HG02588 (cell line): ENCODE results near the gene GRIA4.

Experiments used
- ATAC-seq: cut with Tn5 transposase; IDR thresholded peaks from one replicate; pipeline ENCODE4 v1.9.1; 2021; ENCODE audit warnings: mild to moderate bottlenecking, moderate library complexity; ENCODE audit not compliant: unreplicated experiment

The GRIA4 gene

DNA sequence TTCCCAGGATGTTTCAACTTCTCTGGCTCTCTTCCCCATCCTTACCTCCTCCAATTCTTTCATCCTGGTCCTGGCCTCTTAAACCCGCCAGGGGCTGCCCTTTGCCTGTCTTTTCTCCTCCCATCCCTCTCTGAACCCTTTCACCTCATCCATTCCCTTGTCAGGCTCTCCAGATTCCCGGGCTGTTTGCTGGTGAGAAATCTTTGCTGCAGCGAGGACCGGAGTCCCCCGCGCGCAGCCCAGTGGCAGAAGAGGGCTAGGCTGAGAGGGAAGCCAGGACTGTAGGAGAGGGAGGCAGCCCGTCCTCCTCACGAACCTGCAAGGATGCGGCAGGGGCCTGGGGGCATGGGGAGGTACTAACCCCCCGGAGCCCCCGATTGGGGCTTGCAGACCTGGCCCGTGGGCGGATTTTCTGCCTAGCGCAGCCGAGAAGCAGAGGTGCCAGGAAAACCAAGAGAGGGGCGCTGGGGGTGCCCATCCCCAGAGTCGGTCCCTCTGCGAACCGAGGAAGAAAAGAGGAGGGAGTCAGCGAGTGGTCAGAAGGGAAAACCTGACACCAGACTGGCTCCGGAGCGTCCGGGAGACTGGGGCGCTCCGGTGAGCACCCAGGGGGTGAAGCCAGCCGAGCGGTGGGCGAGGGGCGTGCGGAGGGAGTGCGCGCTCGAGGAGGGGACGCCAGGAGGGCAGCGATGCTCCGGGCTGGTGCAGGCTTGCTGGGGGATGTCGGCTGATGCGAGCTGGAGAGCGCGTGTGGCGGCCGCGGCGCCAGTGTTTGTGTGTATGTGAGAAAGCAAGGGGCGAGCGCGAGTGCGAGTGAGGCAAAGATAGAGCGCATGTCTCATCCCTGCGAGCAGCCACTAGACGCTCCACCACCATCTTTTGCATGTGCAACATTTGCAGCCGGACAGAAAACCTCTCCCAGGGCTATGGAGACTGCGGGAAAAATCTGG lies at the start of gene GRIA4:
Gene GRIA4 (plus strand): TSS at position 242 of the 950 bp plus-strand sequence. CDS start 925 bp downstream, outside the sequence.
- ATAC-seq = no peak

DNA sequence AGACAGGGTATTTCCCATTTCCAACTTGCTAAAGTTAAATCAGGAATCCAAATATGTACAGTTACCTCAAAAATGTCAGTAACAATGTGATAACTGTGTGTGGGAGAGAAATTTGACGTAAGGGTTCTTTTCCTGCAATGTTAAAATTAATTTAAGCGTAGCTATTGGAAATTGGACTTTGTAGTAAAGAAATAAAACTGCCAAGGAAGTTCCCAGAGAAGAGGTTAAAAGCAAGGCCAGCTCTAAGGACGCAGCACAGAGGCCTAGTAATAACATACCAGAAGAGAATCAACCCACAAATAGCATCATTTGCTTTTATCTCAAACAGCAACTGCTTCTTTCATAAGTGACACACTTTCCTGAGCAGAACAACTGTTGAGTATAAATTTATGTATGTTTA lies 36.8 kb upstream of the GRIA4 start:
- no peak for ATAC-seq

DNA sequence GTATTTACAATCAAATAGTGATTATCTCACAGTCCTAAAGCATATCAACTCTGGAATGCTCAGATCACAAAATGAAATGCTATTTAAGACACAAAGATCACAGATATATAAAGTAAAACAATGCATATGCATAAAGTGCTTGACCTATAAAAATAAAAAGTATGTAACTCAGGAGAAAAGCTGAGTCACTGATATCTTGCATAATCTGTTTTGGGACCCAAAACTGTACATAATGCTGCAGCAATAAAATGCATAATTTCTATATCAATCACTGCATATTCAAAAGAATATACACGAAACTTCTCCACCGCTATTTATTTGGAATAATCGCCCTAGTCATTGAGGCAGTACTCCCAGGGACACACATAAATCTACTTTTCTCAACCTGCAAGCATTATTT lies 34.9 kb upstream of the GRIA4 start:
- no peak for ATAC-seq

DNA sequence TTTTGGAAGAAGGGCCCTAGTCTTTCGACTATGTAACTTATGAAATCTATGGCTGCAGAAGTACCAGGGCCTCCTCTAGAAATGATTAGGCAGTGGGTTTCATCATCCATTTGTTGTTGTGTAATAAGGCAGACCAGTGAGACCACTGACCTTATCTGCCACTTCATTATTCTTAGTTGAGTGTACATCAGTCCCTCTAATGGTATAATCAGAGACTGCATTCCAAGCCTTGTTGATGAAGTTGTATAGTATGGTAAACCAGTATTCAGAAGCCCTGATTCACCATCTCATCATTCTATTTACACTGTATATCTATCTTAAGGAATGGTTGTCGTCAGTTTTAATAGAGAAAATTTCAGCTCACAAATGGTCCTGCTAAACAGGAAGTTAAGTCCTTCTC lies 32.2 kb upstream of the GRIA4 start:
- no peak for ATAC-seq

DNA sequence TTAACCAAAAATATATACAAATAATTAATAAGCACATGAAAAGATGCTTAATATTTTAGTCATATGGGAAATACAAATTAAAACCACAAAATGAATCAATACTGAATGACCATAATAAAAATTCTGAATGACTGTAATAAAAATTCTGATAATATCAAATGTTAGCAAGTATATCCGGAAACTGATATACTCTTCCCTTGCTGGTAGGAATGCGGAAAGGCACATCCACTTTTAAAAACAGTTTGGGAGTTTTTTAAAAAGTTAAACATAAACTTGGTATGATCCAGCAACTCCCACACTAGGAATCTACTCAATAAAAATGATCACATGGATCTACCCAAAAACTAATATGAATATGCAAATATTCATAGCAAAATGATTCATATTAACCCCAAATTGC lies 30.8 kb upstream of the GRIA4 start:
- no peak for ATAC-seq

DNA sequence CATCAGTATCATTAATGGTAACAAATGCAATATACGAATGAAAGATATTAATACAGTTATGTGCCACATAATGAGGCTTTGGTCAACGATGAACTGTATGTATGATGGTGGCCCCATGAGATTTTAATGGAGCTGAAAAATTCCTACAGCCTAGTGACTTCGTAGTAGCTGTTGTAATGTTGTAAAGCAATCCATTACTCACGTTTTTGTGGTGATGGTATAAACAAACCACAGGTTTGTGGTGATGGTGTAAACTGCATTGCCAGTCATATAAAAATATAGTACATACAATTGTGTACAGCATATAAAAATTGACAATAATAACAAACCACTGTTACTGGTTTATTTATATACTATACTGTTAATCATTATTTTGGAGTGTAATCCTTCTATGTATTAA lies 27.4 kb upstream of the GRIA4 start:
- no peak for ATAC-seq

DNA sequence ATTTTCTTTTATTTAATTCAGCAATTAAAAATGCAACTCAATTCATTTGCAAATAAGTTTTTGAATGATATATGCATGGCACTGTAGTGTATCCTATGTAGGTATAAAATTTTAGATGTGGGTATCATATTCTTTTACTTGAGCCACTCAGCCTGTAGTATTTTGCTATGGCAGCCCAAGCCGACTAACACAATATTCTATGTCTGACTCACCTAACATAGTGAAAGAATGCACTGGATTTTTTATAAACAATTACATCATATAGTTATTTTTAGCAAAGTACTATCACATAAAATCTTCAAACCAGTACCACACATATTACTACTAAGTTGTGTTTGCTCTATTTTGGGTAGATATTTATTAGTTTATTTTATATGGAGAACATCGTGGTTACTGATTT lies 21.9 kb upstream of the GRIA4 start:
- ATAC-seq = no peak

DNA sequence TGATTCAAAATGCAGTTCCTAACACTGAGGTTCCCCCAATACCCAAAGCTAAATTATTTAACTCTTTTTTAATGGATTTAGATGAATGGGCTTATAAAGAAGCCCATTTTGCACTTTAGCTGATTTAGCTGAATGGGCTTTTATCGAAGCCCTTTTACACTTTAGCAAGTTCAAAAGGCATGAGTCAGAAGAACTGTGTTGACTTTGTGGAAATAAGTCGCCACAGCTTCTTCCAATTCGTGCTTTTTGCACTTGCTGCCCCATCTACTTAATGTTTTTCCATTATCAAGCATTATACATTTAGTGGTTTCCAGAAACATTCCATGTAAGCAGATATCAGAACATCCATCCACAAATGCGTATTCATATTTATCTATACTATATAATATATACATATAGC lies 20.5 kb upstream of the GRIA4 start:
- no peak for ATAC-seq

DNA sequence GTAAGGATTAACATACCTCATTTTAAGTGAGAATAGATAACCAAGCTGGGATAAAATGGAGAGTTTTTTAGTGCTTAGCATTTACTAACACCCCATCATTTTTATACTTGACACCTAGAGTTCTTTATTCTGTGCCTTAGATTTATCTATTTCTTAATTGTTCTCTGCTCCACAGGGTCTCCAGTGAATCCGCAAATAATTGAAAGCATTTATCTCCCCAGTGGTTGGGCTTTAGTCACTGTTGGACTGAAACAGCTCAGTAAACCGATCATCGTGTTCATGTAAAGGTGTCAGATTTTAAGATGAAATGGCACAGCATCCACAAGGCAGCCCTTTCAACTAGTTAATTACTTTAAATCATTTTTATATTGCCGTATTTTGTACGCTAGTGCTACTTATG lies 17.8 kb upstream of the GRIA4 start:
- no peak for ATAC-seq

DNA sequence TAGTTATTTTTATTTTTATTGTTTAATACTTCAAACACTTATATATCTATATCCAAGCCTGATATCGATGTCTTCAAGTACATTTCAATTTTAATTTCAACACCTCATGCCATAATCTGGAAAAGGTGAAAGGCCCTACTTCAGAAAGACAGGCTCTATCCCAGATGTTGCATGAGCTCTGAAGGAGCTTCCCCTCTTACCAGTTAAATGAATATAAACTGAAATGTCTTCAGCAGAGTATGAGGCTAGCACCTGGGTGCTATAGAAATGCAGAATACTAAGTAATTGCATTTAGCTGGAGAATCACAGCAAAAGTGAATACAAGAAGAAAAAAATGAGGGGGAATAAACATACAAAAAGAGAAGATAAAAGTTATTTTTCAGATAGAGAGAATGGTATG lies 11.5 kb upstream of the GRIA4 start:
- no peak for ATAC-seq

DNA sequence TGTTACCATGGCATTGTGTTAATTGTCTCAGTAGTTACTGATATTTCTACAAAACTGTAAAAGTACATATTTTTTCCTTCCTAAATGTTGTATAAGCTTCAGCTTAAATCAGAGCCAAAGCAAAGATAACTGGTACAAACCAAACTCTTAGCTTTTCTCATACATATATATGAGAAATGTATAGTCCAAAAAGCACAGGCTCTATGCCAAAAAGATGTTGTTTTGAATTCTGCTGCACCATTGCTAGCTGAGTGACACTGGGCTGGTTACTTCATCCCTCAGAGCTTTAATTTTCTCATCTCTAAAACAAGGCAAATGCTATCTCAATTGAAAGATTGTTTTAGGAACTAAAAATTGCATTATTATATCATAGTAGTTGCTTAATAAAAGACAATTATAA lies 6.7 kb upstream of the GRIA4 start:
- no peak for ATAC-seq

DNA sequence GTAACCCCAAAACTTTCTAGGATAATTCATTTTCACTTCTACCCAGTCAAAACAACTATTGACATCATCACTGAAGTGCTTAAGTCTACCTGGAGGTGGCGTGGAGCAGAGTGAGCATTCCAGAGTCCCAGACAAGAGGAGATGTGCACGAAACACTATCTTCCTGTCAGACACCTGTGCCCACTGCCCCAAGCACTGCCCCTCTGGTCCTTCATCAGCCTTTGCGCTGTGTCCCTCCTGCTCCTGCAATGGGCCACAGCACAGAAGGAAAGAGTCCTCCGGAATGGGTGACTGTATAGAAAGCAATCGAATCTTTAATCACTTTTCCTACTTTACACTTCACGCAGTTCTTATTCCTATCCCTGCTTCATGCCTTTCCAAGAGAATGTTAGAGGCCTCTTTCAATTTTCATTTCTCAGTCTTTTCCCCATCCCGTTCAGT lies 512 bp upstream of the GRIA4 start:
- peak; percentile 71 for ATAC-seq

DNA sequence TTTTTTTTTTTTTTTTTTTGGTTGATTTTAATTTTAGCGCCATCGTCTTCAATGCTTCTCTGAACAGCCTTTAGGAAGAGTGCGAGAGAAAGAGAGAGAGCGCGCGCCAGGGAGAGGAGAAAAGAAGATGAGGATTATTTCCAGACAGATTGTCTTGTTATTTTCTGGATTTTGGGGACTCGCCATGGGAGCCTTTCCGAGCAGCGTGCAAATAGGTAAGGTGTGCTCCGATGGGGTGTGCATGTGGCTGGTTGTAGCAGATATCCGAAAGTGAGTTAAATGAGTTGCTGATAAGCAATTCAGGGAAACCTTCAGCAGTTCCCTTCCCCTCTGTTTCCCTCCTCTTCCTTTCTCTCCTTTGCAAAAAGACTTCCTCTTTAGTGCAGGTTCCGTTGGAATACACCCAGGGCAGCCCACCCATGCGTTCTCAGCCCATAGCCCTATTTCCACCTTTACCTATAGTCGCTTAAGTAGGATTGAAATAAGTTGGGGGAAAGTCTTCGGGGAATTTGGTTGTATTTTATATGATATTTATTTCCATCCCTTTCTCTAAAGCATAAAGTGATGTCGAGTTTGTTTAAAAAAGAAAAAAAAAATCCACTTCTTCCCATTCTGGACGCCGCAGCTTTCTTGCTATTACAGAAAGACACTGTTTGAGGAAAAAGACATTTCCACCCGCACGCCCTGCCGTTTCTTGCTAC lies 1.1 kb downstream of the GRIA4 start:
- no peak for ATAC-seq

DNA sequence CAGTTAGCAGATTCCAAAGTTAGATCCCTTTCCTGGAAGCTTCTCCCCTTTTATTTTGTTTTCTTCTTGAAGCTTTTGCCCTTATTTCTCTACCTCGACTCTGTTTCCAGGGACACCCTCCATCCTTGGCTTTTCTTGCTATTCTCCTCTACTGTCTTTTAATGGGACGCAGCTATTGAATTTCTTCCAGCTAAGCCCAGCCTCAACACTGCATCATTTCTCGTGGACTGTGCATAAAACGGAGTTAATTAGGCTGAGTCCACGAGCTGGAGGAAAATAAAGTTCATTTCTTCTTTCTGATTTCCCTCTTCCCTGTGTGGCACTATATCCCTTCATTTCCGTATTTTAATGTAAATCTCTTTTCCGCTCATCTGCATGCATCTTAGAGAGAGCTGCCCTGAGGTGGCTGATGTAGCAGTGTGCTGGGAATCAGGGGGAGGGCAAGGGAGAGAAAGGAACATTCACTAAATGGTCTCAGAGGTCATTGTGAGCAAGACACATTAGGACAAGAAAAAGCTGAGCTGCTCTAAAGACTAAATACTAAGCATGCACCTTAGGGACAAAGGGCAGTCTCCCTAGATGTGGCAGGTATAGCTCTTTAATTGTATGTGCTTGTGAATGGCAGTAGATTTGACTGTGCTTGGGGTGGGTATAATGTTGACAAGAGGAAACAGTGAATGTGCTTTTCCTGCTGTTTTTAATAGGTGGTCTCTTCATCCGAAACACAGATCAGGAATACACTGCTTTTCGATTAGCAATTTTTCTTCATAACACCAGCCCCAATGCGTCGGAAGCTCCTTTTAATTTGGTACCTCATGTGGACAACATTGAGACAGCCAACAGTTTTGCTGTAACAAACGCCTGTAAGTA lies 1.9 kb downstream of the GRIA4 start:
- ATAC-seq = no peak

DNA sequence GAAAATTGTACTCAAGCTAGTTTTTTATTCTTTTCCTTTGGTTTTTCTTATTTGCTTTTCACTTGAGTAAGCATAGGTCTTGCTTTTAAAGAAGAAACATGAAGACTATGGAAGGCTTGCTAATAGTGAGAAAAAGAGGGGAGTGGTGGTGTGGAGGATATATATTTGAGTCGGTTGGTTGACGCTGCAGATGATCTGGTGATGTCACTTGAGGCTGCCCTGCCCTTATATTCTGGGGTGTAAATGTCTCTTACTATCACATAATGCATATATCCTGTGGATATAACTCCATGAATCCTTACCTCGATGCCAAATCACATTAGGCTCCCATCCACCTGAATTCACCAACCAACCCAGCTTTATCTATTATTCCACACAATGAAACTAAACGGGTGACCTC lies 2.9 kb downstream of the GRIA4 start:
- ATAC-seq = no peak

DNA sequence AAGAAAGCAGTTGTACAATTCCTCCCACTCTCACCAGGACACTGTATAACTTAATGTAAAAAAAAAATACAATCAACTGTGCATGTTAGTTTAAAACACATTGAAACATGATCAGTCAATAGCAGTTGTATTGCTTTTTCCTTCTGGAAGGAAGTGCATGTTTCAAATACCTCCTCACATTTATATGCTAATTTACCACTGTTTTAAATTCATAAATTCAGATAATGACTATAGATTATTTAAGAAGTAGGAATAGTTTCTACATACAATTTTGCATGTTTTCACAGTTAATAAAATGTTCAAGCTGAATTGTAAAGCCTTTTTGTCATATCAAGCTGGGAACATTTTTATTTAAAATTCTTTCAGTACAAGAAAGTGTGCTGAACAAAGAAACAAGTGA lies 3.3 kb downstream of the GRIA4 start:
- no peak for ATAC-seq

DNA sequence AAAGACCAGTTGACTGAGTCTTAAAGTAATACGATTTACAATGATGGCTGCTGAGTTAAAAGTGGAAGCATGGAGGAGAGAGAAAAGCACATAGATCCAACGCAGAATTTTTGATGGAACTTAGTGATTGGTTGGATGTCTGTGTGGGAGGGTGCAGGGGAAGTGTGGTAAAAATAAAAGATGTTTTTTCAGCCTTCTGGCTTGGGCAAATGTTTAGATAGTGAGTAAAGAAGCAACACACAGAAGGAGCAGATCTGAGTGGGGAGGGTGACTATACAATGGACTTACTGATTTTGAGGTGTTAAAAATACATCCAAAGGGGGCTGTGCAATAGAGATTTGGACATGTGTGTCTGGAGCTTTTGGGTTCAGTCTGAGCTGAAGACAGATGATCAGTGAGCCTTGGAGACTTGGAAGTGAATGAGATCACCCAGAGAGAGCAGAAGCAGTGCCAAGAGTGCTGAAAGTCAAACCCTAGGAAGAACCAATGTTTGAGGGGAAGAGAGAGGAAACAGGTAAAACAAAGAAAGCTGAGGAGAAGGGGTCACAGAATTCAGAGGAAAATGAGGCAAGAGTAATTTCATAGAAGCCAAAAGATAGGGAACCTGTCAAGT lies 8.6 kb downstream of the GRIA4 start:
- no peak for ATAC-seq

DNA sequence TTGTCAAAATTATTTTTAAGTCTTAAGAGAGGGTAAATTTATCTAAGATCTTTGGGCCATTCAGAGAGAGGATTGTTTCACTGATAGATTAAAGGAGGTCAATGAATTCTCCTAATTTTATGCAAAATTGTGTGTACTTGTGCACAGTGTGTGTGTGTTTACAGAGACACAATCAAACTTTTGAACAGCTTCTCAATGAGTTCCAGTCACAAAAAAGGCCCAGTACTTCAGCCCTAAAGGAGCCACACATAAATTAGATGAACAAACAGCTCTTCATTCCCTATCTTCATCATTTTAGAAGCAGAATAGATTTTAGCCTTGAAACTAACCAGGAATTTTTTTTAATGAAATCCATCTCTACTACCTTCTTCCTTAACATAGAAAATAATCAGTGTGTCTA lies 9.7 kb downstream of the GRIA4 start:
- no peak for ATAC-seq

DNA sequence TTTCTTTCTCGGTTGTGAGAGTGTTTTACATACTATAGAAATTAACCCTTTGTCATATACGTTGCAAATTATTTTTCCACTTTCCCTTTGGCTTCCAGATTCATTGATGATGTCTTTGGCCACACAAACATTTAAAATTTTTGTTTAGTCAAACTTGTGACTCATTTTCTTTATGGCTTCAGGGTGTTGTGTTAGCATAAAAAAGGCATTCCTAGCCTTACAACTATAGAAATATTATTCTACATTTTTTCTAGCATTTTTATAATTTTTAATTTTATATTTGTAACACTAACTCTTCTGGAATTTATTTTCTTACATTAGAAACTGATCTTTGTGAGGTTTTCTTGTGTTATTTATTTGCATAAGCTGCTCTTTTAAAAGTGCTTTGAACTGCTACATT lies 12.1 kb downstream of the GRIA4 start:
- ATAC-seq = no peak

DNA sequence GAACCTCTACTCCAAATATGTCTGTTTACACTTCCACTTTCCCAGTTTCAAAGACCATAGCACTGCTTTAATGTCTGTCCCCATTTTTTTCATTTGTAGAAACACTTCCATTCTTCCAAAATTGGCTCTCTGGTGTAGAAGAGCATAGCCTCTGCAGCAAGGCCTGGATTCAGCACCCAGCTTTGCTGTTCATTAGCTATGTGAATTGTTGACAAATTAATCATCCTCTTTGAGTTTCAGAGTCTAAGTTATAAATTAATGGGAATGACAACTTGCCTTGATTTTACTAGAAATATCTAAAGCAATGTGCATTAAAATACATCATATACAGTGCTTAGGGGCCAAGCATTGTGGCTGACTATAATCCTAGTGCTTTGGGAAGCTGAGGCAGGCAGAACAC lies 22.4 kb downstream of the GRIA4 start:
- ATAC-seq = no peak

DNA sequence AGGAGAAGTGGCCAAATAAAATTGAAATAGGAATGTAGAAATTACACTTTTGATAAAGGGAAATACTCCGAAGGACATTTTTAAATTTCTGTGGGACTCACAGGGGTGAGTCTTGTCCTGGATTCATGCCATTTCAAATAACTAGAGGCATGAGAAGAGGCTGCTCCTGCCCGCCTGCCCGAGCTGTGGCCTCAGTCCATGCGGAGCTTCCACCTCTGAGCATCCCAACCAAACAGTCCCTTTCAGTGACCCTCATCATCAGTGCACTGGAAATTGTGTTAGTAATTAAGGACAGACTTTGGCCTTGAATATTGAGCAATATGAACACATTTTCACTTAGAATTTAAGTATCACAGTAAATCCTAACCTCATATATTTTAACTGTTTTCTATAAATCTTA lies 25.6 kb downstream of the GRIA4 start:
- no peak for ATAC-seq
